ENCODE results near the gene TCN2.
"Not testable (repeated sequence)": the region's sequence is repeated elsewhere in the genome, so short reads cannot be mapped to it uniquely, and the experiment has no call there.

The TCN2 gene

GRCh38 chr22:30578481-30578880, 28.5 kb upstream of the TCN2 start:
- no peak for DNase-seq (ENCODE audit: low read depth in 2 of 2)

- no peak for DNase-seq (ENCODE audit: low read depth in 2 of 2)
Observed at GRCh38 chr22:30580896-30581295, 26.1 kb upstream of the TCN2 start.

GRCh38 chr22:30582051-30582450, 24.9 kb upstream of the TCN2 start:
- DNase-seq (ENCODE audit: low read depth in 2 of 2) = no peak

- DNase-seq (ENCODE audit: low read depth in 2 of 2) = no peak
Observed at GRCh38 chr22:30582788-30583545, 24.0 kb upstream of the TCN2 start.

- no peak for DNase-seq (ENCODE audit: low read depth in 2 of 2)
Observed at GRCh38 chr22:30584441-30584840, 22.5 kb upstream of the TCN2 start.

- DNase-seq (ENCODE audit: low read depth in 2 of 2) = no peak
Observed at GRCh38 chr22:30586414-30586813, 20.6 kb upstream of the TCN2 start.

GRCh38 chr22:30591191-30591587, 15.8 kb upstream of the TCN2 start:
- DNase-seq (ENCODE audit: low read depth in 2 of 2) = no peak

GRCh38 chr22:30591588-30592359, 15.2 kb upstream of the TCN2 start, which contains the start of gene PES1:
Gene PES1 (minus strand): TSS chr22:30591910. CDS start chr22:30591833, 77 bp downstream.
- DNase-seq (ENCODE audit: low read depth in 2 of 2) = peak; percentile 86 to 89

GRCh38 chr22:30592360-30592713, 14.6 kb upstream of the TCN2 start:
- DNase-seq (ENCODE audit: low read depth in 2 of 2) = not testable (repeated sequence)

- DNase-seq (ENCODE audit: low read depth in 2 of 2) = no peak
Observed at GRCh38 chr22:30596199-30596598, 10.8 kb upstream of the TCN2 start.

GRCh38 chr22:30596886-30597285, 10.1 kb upstream of the TCN2 start:
- no peak for DNase-seq (ENCODE audit: low read depth in 2 of 2)

- no peak for DNase-seq (ENCODE audit: low read depth in 2 of 2)
Observed at GRCh38 chr22:30598986-30599385, 8.0 kb upstream of the TCN2 start.

- DNase-seq (ENCODE audit: low read depth in 2 of 2) = no peak
Observed at GRCh38 chr22:30600921-30601320, 6.1 kb upstream of the TCN2 start.

GRCh38 chr22:30601464-30601863, 5.5 kb upstream of the TCN2 start:
- DNase-seq (ENCODE audit: low read depth in 2 of 2) = no peak

GRCh38 chr22:30602049-30602448, 4.9 kb upstream of the TCN2 start:
- DNase-seq (ENCODE audit: low read depth in 2 of 2) = no peak

- DNase-seq (ENCODE audit: low read depth in 2 of 2) = no peak
Observed at GRCh38 chr22:30603801-30604200, 3.2 kb upstream of the TCN2 start.

GRCh38 chr22:30604723-30605122, 2.3 kb upstream of the TCN2 start:
- no peak for DNase-seq (ENCODE audit: low read depth in 2 of 2)

GRCh38 chr22:30605449-30606110, 1.4 kb upstream of the TCN2 start:
- DNase-seq (ENCODE audit: low read depth in 2 of 2) = peak in 1 of 2 donors; percentile 24

- DNase-seq (ENCODE audit: low read depth in 2 of 2) = no peak
Observed at GRCh38 chr22:30607300-30607930, 441 bp downstream of the TCN2 start.

GRCh38 chr22:30607939-30608338, 965 bp downstream of the TCN2 start:
- no peak for DNase-seq (ENCODE audit: low read depth in 2 of 2)

GRCh38 chr22:30609260-30610185, 2.5 kb downstream of the TCN2 start:
- DNase-seq (ENCODE audit: low read depth in 2 of 2) = no peak

All from stimulated activated CD4-positive, alpha-beta T cell treated with anti-CD3 and anti-CD28 coated beads, Interleukin-1b, Interleukin-23, amount 100 ng/mL, for 1 hour (primary cell).